Dendritic cell treated with granulocyte-macrophage colony-stimulating factor and Interleukin-4, amounts not matched to agents 40 ng/mL and 50 ng/mL, for 4 days (primary cell): Measurements from ENCODE around the gene ATP6V1A.
A peak's percentile ranks its signal among the peaks of the same experiment; 100 is the strongest.

Source experiments
- H3K27ac Mint-ChIP-seq: one replicate; pipeline ENCODE4 v1.8.0; 2022; ENCODE audit warnings: mild to moderate bottlenecking, mixed read lengths
- H3K27me3 Mint-ChIP-seq: one replicate; pipeline ENCODE4 v1.8.0; 2022; ENCODE audit warnings: mild to moderate bottlenecking, mixed read lengths
- H3K36me3 Mint-ChIP-seq: one replicate; pipeline ENCODE4 v1.8.0; 2022; ENCODE audit warnings: low read depth, mixed read lengths
- H3K4me1 Mint-ChIP-seq: one replicate; pipeline ENCODE4 v1.8.0; 2022; ENCODE audit warnings: low read depth, mixed read lengths
- H3K4me3 Mint-ChIP-seq: one replicate; pipeline ENCODE4 v1.8.0; 2022; ENCODE audit warnings: mild to moderate bottlenecking, moderate library complexity, mixed read lengths
- H3K9me3 Mint-ChIP-seq: one replicate; pipeline ENCODE4 v1.8.0; 2022; ENCODE audit warnings: mixed read lengths
- intact Hi-C: fragments of 100-400 bp; cut with micrococcal nuclease; formaldehyde crosslinking; loops from one replicate; pipeline ENCODE4 v1.15.0; 2022

Gene ATP6V1A

DNA sequence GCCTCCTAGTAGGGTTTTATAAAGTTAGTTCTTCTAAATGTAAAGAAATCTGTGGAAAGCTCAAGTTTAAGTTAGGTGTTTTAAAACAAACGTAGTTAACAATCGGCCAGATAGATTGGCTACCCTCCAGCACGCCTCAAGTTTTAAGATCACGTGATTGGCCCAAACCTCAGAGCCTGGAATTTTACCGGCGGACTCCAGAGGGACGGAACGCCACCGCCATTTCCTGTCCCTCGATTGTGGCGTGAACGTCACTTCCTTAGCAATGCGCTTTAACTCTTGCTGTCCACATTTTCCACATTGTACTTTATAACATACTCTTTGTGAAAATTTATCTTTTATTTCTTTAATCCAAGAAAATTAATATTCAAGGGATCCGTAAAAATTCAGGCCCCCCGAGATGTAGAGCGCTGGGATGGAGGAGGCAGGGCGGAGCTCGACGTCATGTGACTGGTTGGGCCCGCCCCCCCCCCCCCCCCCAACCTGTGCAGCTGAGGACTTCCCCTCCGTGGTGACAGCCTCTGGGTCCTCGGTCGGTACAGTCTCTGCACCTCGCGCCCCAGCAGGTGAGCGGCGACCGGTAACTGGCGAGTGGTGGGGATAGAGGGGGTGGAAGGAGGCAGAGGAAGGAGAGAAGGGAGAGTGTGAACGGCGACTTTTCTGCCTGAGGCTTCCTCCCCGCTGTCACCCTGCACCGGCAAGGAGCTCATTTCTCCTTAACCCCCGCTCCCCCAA lies at the start of gene ATP6V1A:
Gene ATP6V1A, plus strand, starts transcription at position 488 of the 735 bp plus-strand sequence. CDS start 31,719 bp downstream, outside the sequence.
- intact Hi-C loops: loop anchor here (1.0 to 10.0 kb wide), 4 partner anchors 50 to 1398 kb away; partner anchors contain the start of genes CCDC191, QTRT2, USF3 and ZBTB20
- no peaks in the 10 kb centered on the region for H3K9me3 Mint-ChIP-seq
- H3K27me3 Mint-ChIP-seq: no peaks in the 10 kb centered on the region
- peak within 1 kb of the TSS; percentile 100 for H3K27ac Mint-ChIP-seq
- peaks cover 54% of the 10 kb centered on the region for H3K4me1 Mint-ChIP-seq
- H3K4me3 Mint-ChIP-seq: peak within 1 kb of the TSS; percentile 85
- peaks cover 27% of the 10 kb centered on the region for H3K36me3 Mint-ChIP-seq

GRCh38 chr3:113697500-113698090 lies 49.2 kb upstream of the ATP6V1A start:
- Mint-ChIP-seq H3K9me3 (no peaks in the 10 kb centered on the region), H3K27me3 (peaks cover 8% of the 10 kb centered on the region), H3K4me1 (peaks cover 33% of the 10 kb centered on the region), H3K36me3 (peaks cover 6% of the 10 kb centered on the region), H3K4me3 (no peak overlapping the region), H3K27ac (no peak overlapping the region)
- intact Hi-C loops: loop anchor here (2.0 to 10.0 kb wide), 3 partner anchors 73 to 359 kb away; partner anchors contain the start of genes CCDC191 and QTRT2

- Mint-ChIP-seq H3K27me3 (peaks cover 8% of the 10 kb centered on the region), H3K4me1 (peaks cover 33% of the 10 kb centered on the region), H3K9me3 (no peaks in the 10 kb centered on the region), H3K36me3 (peaks cover 6% of the 10 kb centered on the region), H3K27ac (no peak overlapping the region), H3K4me3 (no peak overlapping the region)
- intact Hi-C loops: loop anchor here (5.0 to 10.0 kb wide), 2 partner anchors 73 to 186 kb away; no protein-coding TSS in a partner anchor
These were observed 48.6 kb upstream of the ATP6V1A start for GRCh38 chr3:113698213-113698742.

DNA sequence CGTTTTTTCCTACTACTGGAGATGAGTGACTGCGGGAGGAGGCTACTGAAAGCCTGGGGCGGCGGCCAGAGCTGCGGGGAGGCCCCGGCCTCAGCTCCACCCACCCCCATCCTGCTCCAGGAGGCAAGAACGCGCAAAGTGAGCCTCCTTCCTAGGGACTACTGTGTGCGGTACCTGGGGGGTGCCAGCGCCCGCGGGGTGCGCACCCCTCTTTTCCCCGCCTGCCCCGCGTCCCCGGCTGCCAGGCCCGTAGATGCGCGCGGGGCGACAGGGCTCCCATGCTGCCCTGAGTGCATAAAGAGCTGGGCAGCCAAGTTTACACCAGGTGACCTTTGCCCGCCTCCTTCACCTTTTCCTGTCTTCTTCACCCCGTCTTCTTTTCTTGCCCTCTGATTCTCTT lies 47.9 kb upstream of the ATP6V1A start:
- peak overlapping the region; percentile 18 for H3K27ac Mint-ChIP-seq
- intact Hi-C loops: loop anchor here (5.0 to 10.0 kb wide), 2 partner anchors 74 to 187 kb away; no protein-coding TSS in a partner anchor
- H3K4me3 Mint-ChIP-seq: peak overlapping the region; percentile 60
- no peaks in the 10 kb centered on the region for H3K9me3 Mint-ChIP-seq
- H3K36me3 Mint-ChIP-seq: peaks cover 6% of the 10 kb centered on the region
- H3K27me3 Mint-ChIP-seq: peaks cover 8% of the 10 kb centered on the region
- H3K4me1 Mint-ChIP-seq: peaks cover 28% of the 10 kb centered on the region

- intact Hi-C loops: no loop called here
- no peaks in the 10 kb centered on the region for H3K9me3 Mint-ChIP-seq
- peaks cover 6% of the 10 kb centered on the region for H3K27me3 Mint-ChIP-seq
- no peak overlapping the region for H3K4me3 Mint-ChIP-seq
- H3K27ac Mint-ChIP-seq: no peak overlapping the region
- no peaks in the 10 kb centered on the region for H3K36me3 Mint-ChIP-seq
- no peaks in the 10 kb centered on the region for H3K4me1 Mint-ChIP-seq
These were observed 39.0 kb upstream of the ATP6V1A start for GRCh38 chr3:113707835-113708234.

DNA sequence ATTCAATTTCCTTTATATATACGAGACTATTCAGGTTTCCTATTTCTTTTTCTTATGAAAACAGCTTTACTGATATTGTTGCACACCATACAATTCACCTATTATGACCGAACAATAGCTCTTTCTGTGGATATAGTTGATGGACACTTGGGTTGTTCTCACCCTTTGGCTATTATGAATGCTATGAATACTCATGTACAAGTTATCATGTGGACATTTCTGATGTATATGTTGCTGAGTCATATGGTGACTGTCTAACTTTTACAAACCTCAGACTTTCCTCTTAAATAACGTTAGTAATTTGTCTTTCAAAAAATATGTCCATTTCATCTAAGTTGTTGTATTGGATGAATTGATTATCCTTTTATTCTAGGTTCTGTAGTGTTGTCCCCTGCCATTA lies 34.7 kb upstream of the ATP6V1A start:
- intact Hi-C loops: no loop called here
- Mint-ChIP-seq H3K4me3 (no peak overlapping the region), H3K9me3 (no peaks in the 10 kb centered on the region)

DNA sequence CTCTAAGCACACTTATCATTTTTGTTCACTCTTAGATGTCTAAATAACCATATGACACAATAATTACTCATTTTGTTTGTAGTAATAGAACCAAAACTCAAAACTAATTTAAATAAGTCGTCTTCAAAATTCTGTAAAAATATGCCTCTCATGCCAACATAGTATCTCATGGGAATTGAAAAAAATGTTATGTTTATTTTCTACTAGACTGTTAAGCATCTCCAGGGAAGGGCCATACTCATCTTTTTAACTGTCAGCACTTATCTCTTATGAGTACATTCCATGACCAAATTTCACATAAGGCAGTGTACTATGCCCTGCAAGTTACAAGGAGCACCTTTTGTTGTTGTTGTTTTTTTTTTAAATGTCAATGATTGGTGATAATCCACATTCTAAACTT lies 32.1 kb upstream of the ATP6V1A start:
- intact Hi-C loops: no loop called here
- H3K9me3 Mint-ChIP-seq: no peaks in the 10 kb centered on the region
- H3K27ac Mint-ChIP-seq: no peak overlapping the region
- H3K36me3 Mint-ChIP-seq: peaks cover 6% of the 10 kb centered on the region
- H3K27me3 Mint-ChIP-seq: peaks cover 3% of the 10 kb centered on the region
- H3K4me1 Mint-ChIP-seq: peaks cover 4% of the 10 kb centered on the region
- H3K4me3 Mint-ChIP-seq: no peak overlapping the region

More for the DNA sequence above, 34.7 kb upstream of the ATP6V1A start:
- Mint-ChIP-seq H3K27ac (no peak overlapping the region), H3K36me3 (no peaks in the 10 kb centered on the region), H3K27me3 (peaks cover 6% of the 10 kb centered on the region), H3K4me1 (no peaks in the 10 kb centered on the region)

DNA sequence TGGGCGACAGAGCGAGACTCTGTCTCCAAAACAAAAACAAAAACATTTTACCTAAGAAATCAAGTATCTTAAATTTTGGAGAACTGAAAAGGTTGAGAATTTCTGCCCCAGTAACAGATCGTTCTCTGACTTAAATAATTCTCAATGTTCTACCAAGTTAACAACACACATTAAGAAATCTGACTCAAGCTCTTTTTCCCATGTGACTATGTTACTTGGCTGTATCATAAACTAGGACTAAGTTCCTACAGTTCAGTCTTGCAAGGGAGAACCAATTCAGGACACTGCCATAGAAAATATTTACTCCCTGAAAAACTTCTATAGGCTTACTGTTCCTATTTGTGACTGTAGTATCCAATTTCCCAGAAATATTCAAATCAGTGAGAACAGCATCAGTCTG lies 29.5 kb upstream of the ATP6V1A start:
- H3K4me1 Mint-ChIP-seq: peaks cover 9% of the 10 kb centered on the region
- intact Hi-C loops: no loop called here
- no peak overlapping the region for H3K27ac Mint-ChIP-seq
- H3K27me3 Mint-ChIP-seq: peaks cover 3% of the 10 kb centered on the region
- no peaks in the 10 kb centered on the region for H3K9me3 Mint-ChIP-seq
- H3K36me3 Mint-ChIP-seq: peaks cover 30% of the 10 kb centered on the region
- H3K4me3 Mint-ChIP-seq: no peak overlapping the region

DNA sequence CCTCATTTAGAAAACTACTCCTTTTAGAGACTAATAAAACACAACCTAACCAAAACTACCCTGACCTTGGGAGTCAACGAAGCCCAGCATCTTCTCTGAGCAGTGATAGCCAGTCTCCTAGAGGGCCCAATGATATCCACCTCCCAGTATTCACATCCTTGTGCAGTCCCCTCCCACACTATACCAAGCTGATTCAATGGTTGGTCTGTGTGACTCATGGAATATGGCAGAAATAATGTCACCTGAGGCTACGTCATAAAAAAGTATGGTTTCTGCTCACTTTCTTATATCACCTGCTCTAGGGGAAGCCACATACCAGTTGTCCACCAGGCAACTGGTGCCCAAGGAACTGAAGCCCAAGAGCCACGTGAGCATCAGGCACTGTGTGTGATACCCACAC lies 29.0 kb upstream of the ATP6V1A start:
- Mint-ChIP-seq H3K27ac (no peak overlapping the region), H3K27me3 (no peaks in the 10 kb centered on the region), H3K9me3 (no peaks in the 10 kb centered on the region), H3K36me3 (peaks cover 35% of the 10 kb centered on the region), H3K4me3 (no peak overlapping the region), H3K4me1 (peaks cover 9% of the 10 kb centered on the region)
- intact Hi-C loops: no loop called here

- Mint-ChIP-seq H3K4me3 (no peak overlapping the region), H3K27me3 (no peaks in the 10 kb centered on the region), H3K27ac (no peak overlapping the region), H3K9me3 (no peaks in the 10 kb centered on the region), H3K4me1 (peaks cover 9% of the 10 kb centered on the region), H3K36me3 (peaks cover 39% of the 10 kb centered on the region)
- intact Hi-C loops: no loop called here
These were observed 27.5 kb upstream of the ATP6V1A start for GRCh38 chr3:113719294-113719693.

GRCh38 chr3:113719758-113720157 lies 27.1 kb upstream of the ATP6V1A start:
- Mint-ChIP-seq H3K27me3 (no peaks in the 10 kb centered on the region), H3K4me3 (no peak overlapping the region), H3K9me3 (no peaks in the 10 kb centered on the region), H3K4me1 (peaks cover 9% of the 10 kb centered on the region), H3K36me3 (peaks cover 39% of the 10 kb centered on the region), H3K27ac (no peak overlapping the region)
- intact Hi-C loops: no loop called here

DNA sequence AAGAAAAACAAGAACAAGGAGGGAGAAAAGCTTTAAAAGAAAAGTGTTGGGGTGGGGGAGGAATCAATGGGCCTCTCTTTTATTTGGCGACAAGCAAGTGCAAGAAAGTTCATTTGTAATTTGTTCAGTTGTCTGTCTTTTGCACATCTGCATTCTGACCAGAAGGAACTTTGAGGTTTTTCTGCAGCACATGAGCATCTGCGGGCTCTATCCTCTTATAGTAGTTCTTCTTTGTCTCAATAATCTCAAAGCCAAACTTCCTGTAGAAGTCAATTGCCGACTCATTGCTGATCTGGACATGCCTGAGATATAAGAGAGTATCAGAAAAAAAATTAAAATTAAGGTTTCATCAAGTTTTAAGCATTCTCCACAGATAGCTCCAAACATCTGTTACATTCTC lies 25.2 kb upstream of the ATP6V1A start:
- intact Hi-C loops: no loop called here
- Mint-ChIP-seq H3K36me3 (peaks cover 46% of the 10 kb centered on the region), H3K9me3 (no peaks in the 10 kb centered on the region), H3K27ac (no peak overlapping the region), H3K27me3 (no peaks in the 10 kb centered on the region), H3K4me3 (no peak overlapping the region), H3K4me1 (peaks cover 9% of the 10 kb centered on the region)

DNA sequence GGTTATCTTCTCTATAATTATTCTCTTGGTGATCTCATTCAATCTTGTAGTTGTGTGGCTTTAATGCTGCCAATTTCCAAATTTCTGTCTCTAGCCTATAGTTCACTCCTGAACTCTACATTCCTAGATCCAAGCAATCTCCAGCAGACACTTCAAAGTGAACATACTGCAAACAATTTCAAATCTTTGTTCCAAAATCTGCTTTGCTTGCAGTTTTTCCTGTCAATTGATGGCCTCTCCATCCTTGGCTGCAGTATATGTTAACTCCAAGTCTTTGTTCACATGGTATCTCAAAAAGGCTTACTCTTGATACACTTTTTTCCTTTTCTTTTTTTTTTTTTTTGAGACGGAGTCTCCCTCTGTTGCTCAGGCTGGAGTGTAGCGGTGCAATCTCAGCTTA lies 18.2 kb upstream of the ATP6V1A start:
- Mint-ChIP-seq H3K4me3 (no peak overlapping the region), H3K27ac (no peak overlapping the region), H3K36me3 (peaks cover 42% of the 10 kb centered on the region), H3K4me1 (peaks cover 7% of the 10 kb centered on the region), H3K9me3 (no peaks in the 10 kb centered on the region), H3K27me3 (no peaks in the 10 kb centered on the region)
- intact Hi-C loops: no loop called here

GRCh38 chr3:113730550-113730949 lies 16.3 kb upstream of the ATP6V1A start:
- Mint-ChIP-seq H3K36me3 (peaks cover 42% of the 10 kb centered on the region), H3K4me1 (peaks cover 7% of the 10 kb centered on the region), H3K27ac (no peak overlapping the region), H3K27me3 (no peaks in the 10 kb centered on the region), H3K4me3 (no peak overlapping the region), H3K9me3 (no peaks in the 10 kb centered on the region)
- intact Hi-C loops: no loop called here
